Measurements from ENCODE around the gene ISL2.

GRCh38 chr15:76359152-76359551 is 22.6 kb downstream of the ISL2 start:
- TF ChIP-seq SIN3A (IDR thresholded peaks at IDR 0.05; ENCODE audit: borderline replicate concordance in 2 of 2, control insufficient read depth in 1 of 2, low read depth in 2 of 2, low read length in 2 of 2) (no peak), MAFK (IDR thresholded peaks at IDR 0.05; ENCODE audit: low read length) (no peak), CTCF (IDR thresholded peaks at IDR 0.05 in 2 of 3, conservative IDR thresholded peaks at IDR 0.05 in 1 of 3; ENCODE audit: insufficient read depth in 2 of 3, low read depth in 1 of 3, low read length in 3 of 3) (no peak), ZBTB8A (IDR thresholded peaks at IDR 0.05; ENCODE audit: partially characterized antibody) (no peak), KDM5B (IDR thresholded peaks at IDR 0.05; ENCODE audit: insufficient replicate concordance, low read depth, low read length) (no peak), ZNF518B (CRISPR knock-in tag; IDR thresholded peaks at IDR 0.05) (no peak), ZNF589 (CRISPR knock-in tag; IDR thresholded peaks at IDR 0.05; ENCODE audit: low read depth) (no peak), TAF7 (tag; IDR thresholded peaks at IDR 0.05) (no peak), ZBTB34 (CRISPR knock-in tag; IDR thresholded peaks at IDR 0.05) (no peak)
